ENCODE measurements around the gene BCL2L2. TPM values are rescaled to one million over a fixed set of nuclear protein-coding genes. Genes with fewer than 3 reads are reported as not detected.

BCL2L2 gene
- total and polyA plus RNA-seq, 4 donors = 4.7 to 28.0 (median 12.7) TPM

- peak overlapping the region; percentile 75 to 93 (median 93) for H3K4me3 ChIP-seq (ENCODE audit: low read depth in 1 of 3, low read length in 3 of 3)
- H3K36me3 ChIP-seq (ENCODE audit: control insufficient read depth in 4 of 4, insufficient read depth in 3 of 4, low read depth in 1 of 4, low read length in 3 of 4) = peaks cover 0 to 14% (median 6%) of the 10 kb centered on the region in 4 donors
- WGBS = 14% methylated on average over 5 of the region's 5 CpGs
- no peak for TF ChIP-seq SP1 (IDR thresholded peaks at IDR 0.05)
- peaks cover 15 to 43% (median 26%) of the 10 kb centered on the region in 4 donors for H3K4me1 ChIP-seq (ENCODE audit: control insufficient read depth in 4 of 4, insufficient read depth in 4 of 4, low read length in 3 of 4)
- peak overlapping the region; percentile 84 to 93 for H3K27ac ChIP-seq (ENCODE audit: low read depth in 1 of 2, low read length in 2 of 2)
- no peak for DNase-seq (ENCODE audit: low spot score)
- H3K9ac ChIP-seq (ENCODE audit: low read depth in 1 of 2, low read length in 2 of 2) = peak overlapping the region; percentile 93 to 95
- no peaks in the 10 kb centered on the region for H3K27me3 ChIP-seq (ENCODE audit: control insufficient read depth in 4 of 4, insufficient read depth in 4 of 4, low read length in 3 of 4)
- H3K9me3 ChIP-seq (ENCODE audit: control insufficient read depth in 4 of 4, low read length in 3 of 4) = no peaks in the 10 kb centered on the region
These were observed 505 bp downstream of the BCL2L2 start for GRCh38 chr14:23307146-23307530.

GRCh38 chr14:23307687-23308644, 1.3 kb downstream of the BCL2L2 start:
- Histone ChIP-seq H3K27ac (ENCODE audit: low read depth in 1 of 2, low read length in 2 of 2) (peak overlapping the region in 1 of 2 donors; percentile 93), H3K27me3 (ENCODE audit: control insufficient read depth in 4 of 4, insufficient read depth in 4 of 4, low read length in 3 of 4) (no peaks in the 10 kb centered on the region), H3K9me3 (ENCODE audit: control insufficient read depth in 4 of 4, low read length in 3 of 4) (no peaks in the 10 kb centered on the region), H3K4me3 (ENCODE audit: low read depth in 1 of 3, low read length in 3 of 3) (peak overlapping the region in 2 of 3 donors; percentile 75 to 93), H3K9ac (ENCODE audit: low read depth in 1 of 2, low read length in 2 of 2) (peak overlapping the region; percentile 93 to 95), H3K4me1 (ENCODE audit: control insufficient read depth in 4 of 4, insufficient read depth in 4 of 4, low read length in 3 of 4) (peaks cover 15 to 37% (median 24%) of the 10 kb centered on the region in 4 donors), H3K36me3 (ENCODE audit: control insufficient read depth in 4 of 4, insufficient read depth in 3 of 4, low read depth in 1 of 4, low read length in 3 of 4) (peaks cover 0 to 14% (median 6%) of the 10 kb centered on the region in 4 donors)
- WGBS = 94% methylated on average over 22 of the region's 22 CpGs
- no peak for TF ChIP-seq TAF1 (conservative IDR thresholded peaks at IDR 0.05)
- no peak for TF ChIP-seq MAX (IDR thresholded peaks at IDR 0.05)
- no peak for TF ChIP-seq RAD21 (IDR thresholded peaks at IDR 0.05)
- TF ChIP-seq FOXA2 (IDR thresholded peaks at IDR 0.05) = no peak
- TF ChIP-seq JUND (IDR thresholded peaks at IDR 0.05) = no peak
- no peak for DNase-seq (ENCODE audit: low spot score)

GRCh38 chr14:23308721-23309445, 2.2 kb downstream of the BCL2L2 start:
- H3K4me3 ChIP-seq (ENCODE audit: low read depth in 1 of 3, low read length in 3 of 3) = no peak overlapping the region

More at GRCh38 chr14:23308721-23309445, 2.2 kb downstream of the BCL2L2 start:
- Histone ChIP-seq H3K27ac (ENCODE audit: low read depth in 1 of 2, low read length in 2 of 2) (no peak overlapping the region), H3K4me1 (ENCODE audit: control insufficient read depth in 4 of 4, insufficient read depth in 4 of 4, low read length in 3 of 4) (peaks cover 15 to 37% (median 24%) of the 10 kb centered on the region in 4 donors), H3K27me3 (ENCODE audit: control insufficient read depth in 4 of 4, insufficient read depth in 4 of 4, low read length in 3 of 4) (no peaks in the 10 kb centered on the region), H3K9ac (ENCODE audit: low read depth in 1 of 2, low read length in 2 of 2) (no peak overlapping the region), H3K36me3 (ENCODE audit: control insufficient read depth in 4 of 4, insufficient read depth in 3 of 4, low read depth in 1 of 4, low read length in 3 of 4) (peaks cover 0 to 14% (median 6%) of the 10 kb centered on the region in 4 donors), H3K9me3 (ENCODE audit: control insufficient read depth in 4 of 4, low read length in 3 of 4) (no peaks in the 10 kb centered on the region)
- TF ChIP-seq YY1 (IDR thresholded peaks at IDR 0.05) = no peak
- TF ChIP-seq EGR1 (IDR thresholded peaks at IDR 0.05; ENCODE audit: low read depth in 2 of 2) = no peak
- TF ChIP-seq CTCF (IDR thresholded peaks at IDR 0.05; ENCODE audit: low read depth, low read length, missing input control) = no peak
- TF ChIP-seq FOXA2 (IDR thresholded peaks at IDR 0.05) = no peak
- TF ChIP-seq NR2F2 (IDR thresholded peaks at IDR 0.05) = no peak
- no peak for TF ChIP-seq RXRA (IDR thresholded peaks at IDR 0.05)
- no peak for DNase-seq (ENCODE audit: low spot score)
- 90% methylated on average over 17 of the region's 17 CpGs for WGBS
